H1 (cell line): ENCODE measurements around the gene GPC6. TPM values are rescaled to one million over a fixed set of nuclear protein-coding genes. Genes with fewer than 3 reads are reported as not detected.

Experiments
- CTCF ChIA-PET: fragments of 300-600 bp; sonication (Branson Sonifier 250); formaldehyde crosslinking; loops from one replicate; lab custom pipeline; 2021; ENCODE audit not compliant: partially characterized antibody; lab: Charles Lee
- POLR2A ChIA-PET: fragments of 300-600 bp; sonication (Branson Sonifier 250); formaldehyde crosslinking; loops from one replicate; lab custom pipeline; 2021; ENCODE audit warnings: inconsistent platforms; ENCODE audit not compliant: partially characterized antibody; lab: Charles Lee
- DNase-seq, 2 experiments: peaks; one replicate each; pipeline versions ENCODE4 v3.0.0 to v3.0.0-alpha.2; 2010 to 2022; ENCODE audit warnings: low spot score in 2 of 2, low read depth in 1 of 2, mixed read lengths in 1 of 2
- FAIRE-seq: peaks from 2 replicates; lab custom pipeline; 2011; peaks lifted over from hg19 to GRCh38; lab: Jason Lieb, UNC
- H2AFZ ChIP-seq: 2 replicates; pipeline ENCODE4 v1.8.1; 2012; ENCODE audit warnings: low read length, inconsistent platforms
- H2AK5ac ChIP-seq: 2 replicates; pipeline ENCODE4 v1.6.1; 2013; ENCODE audit warnings: low read depth, low read length
- H2BK120ac ChIP-seq: replicated peaks from 2 replicates; pipeline ENCODE3; 2013; ENCODE audit warnings: low read depth, low read length, inconsistent platforms
- H2BK12ac ChIP-seq: 2 replicates; pipeline ENCODE4 v1.6.1; 2013; ENCODE audit warnings: low read depth, low read length
- H2BK15ac ChIP-seq: 2 replicates; pipeline ENCODE4 v1.6.1; 2013; ENCODE audit warnings: low read length
- H2BK20ac ChIP-seq: 2 replicates; pipeline ENCODE4 v1.6.1; 2013; ENCODE audit warnings: low read length
- H2BK5ac ChIP-seq: 2 replicates; pipeline ENCODE4 v1.6.1; 2013; ENCODE audit warnings: low read depth, low read length
- H3K14ac ChIP-seq: 2 replicates; pipeline ENCODE4 v1.6.1; 2013; ENCODE audit warnings: inconsistent platforms; ENCODE audit not compliant: insufficient read length
- H3K18ac ChIP-seq: 2 replicates; pipeline ENCODE4 v1.6.1; 2013; ENCODE audit warnings: low read length; ENCODE audit errors: extremely low read depth
- H3K23ac ChIP-seq: 2 replicates; pipeline ENCODE4 v1.6.1; 2013; ENCODE audit warnings: inconsistent platforms; ENCODE audit not compliant: insufficient read length
- H3K23me2 ChIP-seq: 2 replicates; pipeline ENCODE4 v1.6.1; 2013; ENCODE audit warnings: low read depth, low read length
- H3K27ac ChIP-seq: 2 replicates; pipeline ENCODE4 v1.6.1; 2011; ENCODE audit warnings: low read depth, low read length, inconsistent platforms
- H3K27me3 ChIP-seq, 4 experiments: replicated peaks in 1 of 4; 1 replicate in 1 of 4; 2 replicates in 3 of 4; pipeline versions ENCODE4 v1.6.1 to v1.8.1; 2011 to 2013; ENCODE audit warnings: low read length in 3 of 4, mild to moderate bottlenecking in 3 of 4, inconsistent platforms in 2 of 4, mixed read lengths in 2 of 4, moderate library complexity in 1 of 4; ENCODE audit not compliant: control insufficient read depth in 3 of 4, insufficient read depth in 3 of 4; ENCODE audit errors: extremely low read depth in 1 of 4
- H3K36me3 ChIP-seq, 4 experiments: 2 replicates each; pipeline versions ENCODE4 v1.6.1 to v1.8.1; 2011 to 2013; ENCODE audit warnings: mild to moderate bottlenecking in 4 of 4, low read length in 3 of 4, moderate library complexity in 2 of 4, control low read depth in 1 of 4, inconsistent platforms in 1 of 4; ENCODE audit not compliant: insufficient read depth in 4 of 4, control insufficient read depth in 2 of 4
- H3K4ac ChIP-seq: replicated peaks from 2 replicates; pipeline ENCODE3; 2013; ENCODE audit warnings: low read length, low read depth, mixed read lengths, inconsistent platforms; ENCODE audit not compliant: insufficient read length
- H3K4me1 ChIP-seq, 4 experiments: replicated peaks in 1 of 4; 1 replicate in 1 of 4; 2 replicates in 3 of 4; pipeline versions ENCODE4 v1.6.1 to v1.8.1; 2011 to 2013; ENCODE audit warnings: low read length in 3 of 4, inconsistent platforms in 2 of 4, mixed read lengths in 1 of 4; ENCODE audit not compliant: insufficient read depth in 4 of 4, control insufficient read depth in 3 of 4
- H3K4me2 ChIP-seq, 2 experiments: 2 replicates each; pipeline versions ENCODE4 v1.6.1 to v1.8.1; 2011 to 2013; ENCODE audit warnings: low read depth in 2 of 2, low read length in 2 of 2, control low read depth in 1 of 2, inconsistent platforms in 1 of 2, mild to moderate bottlenecking in 1 of 2; ENCODE audit not compliant: insufficient read depth in 1 of 2
- H3K4me3 ChIP-seq, 4 experiments: fragments of 200-600, 300-600 bp in 1 of 4; sonication (generic), shearing (Covaris generic), sonication (Bioruptor Twin) in 1 of 4; 2 replicates each; pipeline versions ENCODE4 v1.5.1 to v1.8.1; 2011 to 2016; ENCODE audit warnings: low read length in 4 of 4, low read depth in 3 of 4, control low read depth in 2 of 4, inconsistent platforms in 2 of 4, mild to moderate bottlenecking in 2 of 4, mixed read lengths in 1 of 4, moderate library complexity in 1 of 4; ENCODE audit not compliant: insufficient read depth in 2 of 4; ENCODE audit errors: extremely low read depth in 1 of 4
- H3K56ac ChIP-seq: replicated peaks from 2 replicates; pipeline ENCODE3; 2013; ENCODE audit warnings: low read depth, mild to moderate bottlenecking, mixed read lengths, low read length, inconsistent platforms; ENCODE audit not compliant: insufficient read length
- H3K79me1 ChIP-seq: 2 replicates; pipeline ENCODE4 v1.6.1; 2013; ENCODE audit warnings: low read depth, low read length, control low read depth
- H3K79me2 ChIP-seq, 2 experiments: 2 replicates each; pipeline versions ENCODE4 v1.6.1 to v1.8.1; 2012 to 2013; ENCODE audit warnings: low read length in 2 of 2, mild to moderate bottlenecking in 2 of 2, inconsistent platforms in 1 of 2; ENCODE audit not compliant: insufficient read depth in 2 of 2, control insufficient read depth in 1 of 2
- H3K9ac ChIP-seq, 4 experiments: replicated peaks in 1 of 4; 1 replicate in 1 of 4; 2 replicates in 3 of 4; pipeline versions ENCODE4 v1.6.1 to v1.8.1; 2011 to 2013; ENCODE audit warnings: low read depth in 3 of 4, low read length in 3 of 4, control low read depth in 2 of 4, mild to moderate bottlenecking in 2 of 4, moderate library complexity in 2 of 4, inconsistent platforms in 1 of 4; ENCODE audit errors: extremely low read depth in 1 of 4
- H3K9me3 ChIP-seq, 2 experiments: 2 replicates each; pipeline versions ENCODE4 v1.6.1 to v1.8.1; 2012 to 2013; ENCODE audit warnings: mild to moderate bottlenecking in 2 of 2, moderate library complexity in 2 of 2, control low read depth in 1 of 2, inconsistent platforms in 1 of 2, low read depth in 1 of 2, low read length in 1 of 2, mixed read lengths in 1 of 2; ENCODE audit not compliant: insufficient read depth in 2 of 2
- H4K20me1 ChIP-seq, 2 experiments: replicated peaks in 1 of 2; 2 replicates each; pipeline versions ENCODE3 to v1.8.1; 2011 to 2013; ENCODE audit warnings: inconsistent platforms in 2 of 2, low read length in 2 of 2, mild to moderate bottlenecking in 1 of 2; ENCODE audit not compliant: insufficient read depth in 2 of 2, control insufficient read depth in 1 of 2
- H4K5ac ChIP-seq: 2 replicates; pipeline ENCODE4 v1.6.1; 2013; ENCODE audit warnings: low read length, low read depth, mixed read lengths, inconsistent platforms; ENCODE audit not compliant: insufficient read length
- H4K8ac ChIP-seq: 2 replicates; pipeline ENCODE4 v1.8.0; 2013; ENCODE audit warnings: mild to moderate bottlenecking, moderate library complexity, low read length, inconsistent platforms; ENCODE audit not compliant: insufficient read depth; ENCODE audit errors: extremely low read depth
- H4K91ac ChIP-seq: replicated peaks from 2 replicates; pipeline ENCODE3; 2013; ENCODE audit warnings: low read length, mixed read lengths, inconsistent platforms; ENCODE audit not compliant: insufficient read length
- CBX5 ChIP-seq: fragments of 300-800, 300-1000 bp; sonication (generic); IDR thresholded peaks from 2 replicates; pipeline ENCODE4 v1.7.1; 2016; ENCODE audit warnings: antibody characterized with exemption, low read length, low read depth
- CEBPB ChIP-seq: IDR thresholded peaks from 2 replicates; pipeline ENCODE4 v1.6.1; 2012; ENCODE audit warnings: low read depth, low read length
- FOSL1 ChIP-seq: IDR thresholded peaks from 2 replicates; pipeline ENCODE4 v1.6.1; 2011; ENCODE audit warnings: mild to moderate bottlenecking, low read depth, low read length, moderate library complexity; ENCODE audit not compliant: insufficient read depth
- HDAC2 ChIP-seq, 2 experiments: fragments of 300-600 bp in 1 of 2; sonication (generic) in 1 of 2; IDR thresholded peaks; 2 replicates each; pipeline ENCODE4 v1.6.1; 2011 to 2012; ENCODE audit warnings: low read depth in 2 of 2, low read length in 2 of 2, mild to moderate bottlenecking in 2 of 2, moderate library complexity in 2 of 2, borderline replicate concordance in 1 of 2, inconsistent platforms in 1 of 2
- KDM5A ChIP-seq: fragments of 200-600 bp; IDR thresholded peaks from 2 replicates; pipeline ENCODE4 v1.7.1; 2012; ENCODE audit warnings: mild to moderate bottlenecking, low read length, inconsistent platforms, mixed read lengths
- NRF1 ChIP-seq: IDR thresholded peaks from 2 replicates; pipeline ENCODE4 v1.6.1; 2011; ENCODE audit warnings: mild to moderate bottlenecking, low read depth, low read length, improper control_type of control experiment
- PHF8 ChIP-seq: fragments of 200-600 bp; sonication (generic); conservative IDR thresholded peaks from 2 replicates; pipeline ENCODE4 v1.7.1; 2012; ENCODE audit warnings: low read depth, mild to moderate bottlenecking, inconsistent platforms, low read length, moderate library complexity
- POLR2AphosphoS5 ChIP-seq: IDR thresholded peaks from 2 replicates; pipeline ENCODE4 v1.6.1; 2011; ENCODE audit warnings: low read depth, low read length
- POU5F1 ChIP-seq: IDR thresholded peaks from 2 replicates; pipeline ENCODE4 v1.6.1; 2011; ENCODE audit warnings: low read depth, mild to moderate bottlenecking, low read length, moderate library complexity
- SP2 ChIP-seq: IDR thresholded peaks from 2 replicates; pipeline ENCODE4 v1.6.1; 2012; ENCODE audit warnings: mild to moderate bottlenecking, low read length, inconsistent platforms
- TAF1 ChIP-seq: IDR thresholded peaks from 2 replicates; pipeline ENCODE4 v1.6.1; 2011; ENCODE audit warnings: mild to moderate bottlenecking, low read depth, low read length
- TAF7 ChIP-seq: optimal IDR thresholded peaks from 2 replicates; pipeline ENCODE3; 2011; ENCODE audit warnings: low read depth, mild to moderate bottlenecking, inconsistent platforms, low read length, moderate library complexity, borderline replicate concordance
- TCF12 ChIP-seq: IDR thresholded peaks from 2 replicates; pipeline ENCODE4 v1.6.1; 2011; ENCODE audit warnings: low read depth, mild to moderate bottlenecking, low read length
- TEAD4 ChIP-seq: IDR thresholded peaks from 2 replicates; pipeline ENCODE4 v1.6.1; 2012; ENCODE audit warnings: low read depth, low read length, inconsistent platforms, mixed read lengths
- YY1 ChIP-seq: IDR thresholded peaks from 2 replicates; pipeline ENCODE4 v1.6.1; 2011; ENCODE audit warnings: low read depth, mild to moderate bottlenecking, low read length
- WGBS, 2 experiments: shearing (Covaris generic) in 1 of 2; methylation state at CpG; one replicate each; pipeline versions ENCODE4 v1.1.6 to v1.1.7; 2013 to 2015; ENCODE audit warnings: low lambda C conversion rate in 2 of 2, mixed read lengths in 2 of 2, inconsistent platforms in 1 of 2, low coverage in 1 of 2, missing lambda C conversion rate in 1 of 2; ENCODE audit not compliant: insufficient replicate concordance in 2 of 2, insufficient coverage in 1 of 2, insufficient read length in 1 of 2; ENCODE audit errors: extremely low coverage in 1 of 2, missing lambda C conversion rate in 1 of 2; 5-methylcytosine and 5-hydroxymethylcytosine counted together
- polyA plus RNA-seq, 7 experiments: library from polyadenylated mRNA; depleted of rRNA in 3 of 7; stranded (reverse) in 5 of 7; unstranded in 2 of 7; fragments of >200 nt in 5 of 7; fragments of 200-250 nt in 2 of 7; gene quantifications; 1 replicate in 5 of 7; 2 replicates in 1 of 7; 4 replicates in 1 of 7; pipeline versions ENCODE4 v1.2.1 to v1.2.3, GENCODE V29; 2011 to 2013; ENCODE audit warnings: missing spikeins in 2 of 7, mixed read lengths in 2 of 7
- total RNA-seq: library from RNA; stranded (reverse); fragmentation: NEBNext Ultra II Directional; extraction: Animal tissue kit (Norgen Biotek cat#: 25700); gene quantifications from 2 replicates; pipeline ENCODE4 v1.2.1, GENCODE V29; 2021

GPC6 gene
- total and polyA plus RNA-seq, 2 of the 8 experiments (the other 6 are each of a cell fraction or from before 2014, with no cell fraction given) = 5.4 to 12.0 TPM

GRCh38 chr13:94057618-94058186 is 831.1 kb downstream of the GPC6 start:
- no peak overlapping the region for H4K5ac ChIP-seq
- no peaks in the 10 kb centered on the region for H3K9me3 ChIP-seq
- H2BK15ac ChIP-seq = no peak overlapping the region
- DNase-seq (no peak), FAIRE-seq (no peak)
- no peak overlapping the region for H3K4me3 ChIP-seq
- no peak overlapping the region for H2BK12ac ChIP-seq
- no peak overlapping the region for H4K91ac ChIP-seq
- H2BK120ac ChIP-seq = no peak overlapping the region
- no peaks in the 10 kb centered on the region for H3K27me3 ChIP-seq
- H2AK5ac ChIP-seq = no peak overlapping the region
- ChIA-PET CTCF (interaction anchor here (1.4 to 1.5 kb wide), 2 partner anchors 131 to 357 kb away, joined by 3 read pairs; no protein-coding TSS in a partner anchor), POLR2A (no interaction called here)
- no peak overlapping the region for H3K56ac ChIP-seq
- H3K9ac ChIP-seq = no peak overlapping the region
- no peaks in the 10 kb centered on the region for H4K20me1 ChIP-seq
- H3K79me2 ChIP-seq = no peaks in the 10 kb centered on the region
- no peak overlapping the region for H4K8ac ChIP-seq
- no peak overlapping the region for H3K27ac ChIP-seq
- no peak overlapping the region for H2BK5ac ChIP-seq
- H3K4me2 ChIP-seq = no peak overlapping the region
- H2AFZ ChIP-seq = no peak overlapping the region
- no peak overlapping the region for H2BK20ac ChIP-seq
- no peaks in the 10 kb centered on the region for H3K36me3 ChIP-seq
- no peak overlapping the region for H3K14ac ChIP-seq
- H3K23me2 ChIP-seq = no peaks in the 10 kb centered on the region
- H3K4me1 ChIP-seq = no peaks in the 10 kb centered on the region
- H3K18ac ChIP-seq = no peak overlapping the region
- 89% methylated on average over 2 of the region's 2 CpGs; no CpG with 5 or more reads in 1 of the 2 experiments for WGBS, 2 experiments
- no peaks in the 10 kb centered on the region for H3K79me1 ChIP-seq
- H3K23ac ChIP-seq = no peak overlapping the region
- H3K4ac ChIP-seq = no peak overlapping the region
- no peak for TF ChIP-seq YY1
- no peak for TF ChIP-seq TEAD4
- no peak for TF ChIP-seq CBX5
- no peak for TF ChIP-seq KDM5A
- no peak for TF ChIP-seq TAF7
- TF ChIP-seq TCF12 = no peak
- no peak for TF ChIP-seq TAF1
- no peak for TF ChIP-seq CEBPB
- TF ChIP-seq POU5F1 = no peak
- TF ChIP-seq NRF1 = no peak
- TF ChIP-seq SP2 = no peak
- no peak for TF ChIP-seq PHF8
- TF ChIP-seq HDAC2 (IDR thresholded peaks at IDR 0.05; ENCODE audit: borderline replicate concordance in 1 of 2, low read depth in 2 of 2, low read length in 2 of 2) = no peak
- TF ChIP-seq FOSL1 = no peak
- no peak for TF ChIP-seq POLR2AphosphoS5
